Naive thymus-derived CD4-positive, alpha-beta T cell (primary cell): ENCODE data around the gene DGCR8. TPM values are rescaled to one million over a fixed set of nuclear protein-coding genes. Genes with fewer than 3 reads are reported as not detected.

Experiments used
- ATAC-seq: fragments of 150-1000 bp; cut with Tn5 transposase; 2 replicates; pipeline ENCODE4 v1.10.0; 2021; ENCODE audit warnings: mild to moderate bottlenecking, moderate library complexity
- CTCF ChIA-PET: fragments of 350-600 bp; sonication (Branson Sonifier 250); formaldehyde crosslinking; loops from one replicate; lab custom pipeline; 2021; ENCODE audit warnings: antibody characterized with exemption; lab: Charles Lee
- POLR2A ChIA-PET: fragments of 350-600 bp; sonication (Branson Sonifier 250); formaldehyde crosslinking; loops from one replicate; lab custom pipeline; 2021; ENCODE audit warnings: antibody characterized with exemption, inconsistent platforms; lab: Charles Lee
- DNase-seq, 9 donors: peaks; one replicate each; pipeline versions ENCODE4 v3.0.0 to v3.0.0-alpha.2; 2020 to 2022; ENCODE audit warnings: mixed read lengths in 1 of 9
- H3K27ac ChIP-seq: one replicate; pipeline ENCODE4 v1.7.0; 2013; ENCODE audit warnings: mild to moderate bottlenecking, low read depth, low read length, moderate library complexity
- H3K27me3 ChIP-seq, 2 donors: one replicate each; pipeline ENCODE4 v1.7.0; 2013; ENCODE audit warnings: low read length in 2 of 2, mild to moderate bottlenecking in 2 of 2, moderate library complexity in 2 of 2; ENCODE audit not compliant: control insufficient read depth in 2 of 2, insufficient read depth in 2 of 2
- H3K36me3 ChIP-seq, 3 experiments: 1 replicate in 2 of 3; 2 replicates in 1 of 3; pipeline ENCODE4 v1.7.0; 2013; ENCODE audit warnings: low read length in 3 of 3, mild to moderate bottlenecking in 3 of 3, moderate library complexity in 1 of 3; ENCODE audit not compliant: insufficient read depth in 3 of 3, control insufficient read depth in 2 of 3
- H3K4me1 ChIP-seq, 2 donors: one replicate each; pipeline ENCODE4 v1.7.0; 2013; ENCODE audit warnings: low read length in 2 of 2, mild to moderate bottlenecking in 2 of 2, moderate library complexity in 1 of 2; ENCODE audit not compliant: control insufficient read depth in 2 of 2, insufficient read depth in 2 of 2
- H3K4me3 ChIP-seq: 2 replicates; pipeline ENCODE4 v1.7.0; 2013; ENCODE audit warnings: mild to moderate bottlenecking, low read length
- H3K9me3 ChIP-seq, 3 experiments: 1 replicate in 2 of 3; 2 replicates in 1 of 3; pipeline ENCODE4 v1.7.0; 2013; ENCODE audit warnings: low read length in 3 of 3; ENCODE audit not compliant: control insufficient read depth in 2 of 3
- H3K27ac Mint-ChIP-seq, 9 donors: one replicate each; pipeline ENCODE4 v1.8.0; 2020 to 2022; ENCODE audit warnings: mixed read lengths in 9 of 9, mild to moderate bottlenecking in 8 of 9, moderate library complexity in 5 of 9, inconsistent platforms in 2 of 9
- H3K27me3 Mint-ChIP-seq, 5 donors: one replicate each; pipeline ENCODE4 v1.8.0; 2021 to 2022; ENCODE audit warnings: mixed read lengths in 5 of 5, mild to moderate bottlenecking in 1 of 5
- H3K36me3 Mint-ChIP-seq, 5 donors: one replicate each; pipeline ENCODE4 v1.8.0; 2020 to 2022; ENCODE audit warnings: mixed read lengths in 5 of 5, mild to moderate bottlenecking in 3 of 5, inconsistent platforms in 1 of 5
- H3K4me1 Mint-ChIP-seq, 7 donors: one replicate each; pipeline ENCODE4 v1.8.0; 2020 to 2022; ENCODE audit warnings: mixed read lengths in 7 of 7, mild to moderate bottlenecking in 3 of 7, inconsistent platforms in 1 of 7
- H3K4me3 Mint-ChIP-seq, 10 donors: one replicate each; pipeline ENCODE4 v1.8.0; 2020 to 2022; ENCODE audit warnings: mild to moderate bottlenecking in 10 of 10, mixed read lengths in 10 of 10, moderate library complexity in 6 of 10, inconsistent platforms in 2 of 10
- H3K9me3 Mint-ChIP-seq, 11 donors: one replicate each; pipeline ENCODE4 v1.8.0; 2020 to 2022; ENCODE audit warnings: mixed read lengths in 11 of 11, mild to moderate bottlenecking in 4 of 11, inconsistent platforms in 1 of 11, moderate library complexity in 1 of 11
- intact Hi-C, 2 donors: fragments of 100-400 bp; cut with micrococcal nuclease; formaldehyde crosslinking; loops; one replicate each; pipeline ENCODE4 v1.15.1; 2023
- polyA plus RNA-seq, 2 donors: library from polyadenylated mRNA; unstranded; fragments of 300-500 nt; fragmentation: Illumina TruSeq; gene quantifications; one replicate each; pipeline ENCODE4 v1.2.3, GENCODE V29; 2021
- total RNA-seq, 6 experiments: library from RNA in 5 of 6; stranded (reverse) in 5 of 6; gene quantifications; 1 replicate in 5 of 6; 2 replicates in 1 of 6; pipeline ENCODE4 v1.2.3 and lab custom pipeline; 2021 to 2026

Gene DGCR8
- total and polyA plus RNA-seq, 7 experiments from 2014 or later = 4.1 to 63.6 (median 37.4) TPM

DNA sequence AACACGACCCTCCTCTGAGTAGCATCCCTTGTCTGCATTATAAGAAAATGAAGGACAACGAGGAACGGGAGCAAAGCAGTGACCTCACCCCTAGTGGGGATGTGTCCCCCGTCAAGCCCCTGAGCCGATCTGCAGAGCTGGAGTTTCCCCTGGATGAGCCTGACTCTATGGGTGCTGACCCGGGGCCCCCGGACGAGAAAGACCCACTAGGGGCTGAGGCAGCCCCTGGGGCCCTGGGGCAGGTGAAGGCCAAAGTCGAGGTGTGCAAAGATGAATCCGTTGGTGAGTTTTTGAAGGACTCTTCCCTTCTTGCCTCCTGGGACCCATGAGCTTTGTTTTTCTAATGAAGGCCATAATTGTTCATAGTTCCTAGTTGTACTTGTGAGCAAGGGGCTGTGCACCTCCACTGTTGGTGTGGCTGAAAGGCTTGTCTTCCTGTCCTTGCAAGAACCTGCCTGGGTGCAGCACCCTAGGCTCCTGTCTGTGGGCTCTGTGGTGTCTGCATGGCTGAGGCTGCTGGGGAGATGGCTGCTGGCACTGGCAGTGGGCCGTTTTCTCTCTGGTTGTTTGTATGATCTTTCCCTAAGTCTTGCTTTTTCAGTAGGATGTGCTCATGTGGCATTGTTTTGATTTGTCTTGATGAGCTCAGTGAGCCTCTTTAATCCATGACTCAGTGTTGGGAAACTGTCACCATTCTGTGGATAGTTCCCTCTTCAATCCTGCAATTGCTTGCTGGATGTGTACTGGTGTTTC lies 10.1 kb downstream of the DGCR8 start:
- CTCF ChIA-PET = no interaction called here
- no peak overlapping the region for H3K4me3 Mint-ChIP-seq
- H3K27ac Mint-ChIP-seq = peak overlapping the region in 1 of 9 donors; percentile 3
- H3K27me3 Mint-ChIP-seq = no peaks in the 10 kb centered on the region
- Histone ChIP-seq H3K4me1 (peaks cover 0 to 65% of the 10 kb centered on the region in 2 donors), H3K27ac (no peak overlapping the region), H3K36me3 (peaks cover 16 to 97% (median 36%) of the 10 kb centered on the region in 3 experiments), H3K27me3 (no peaks in the 10 kb centered on the region), H3K9me3 (no peaks in the 10 kb centered on the region), H3K4me3 (no peak overlapping the region)
- peaks cover 16 to 84% (median 36%) of the 10 kb centered on the region in 5 donors for H3K36me3 Mint-ChIP-seq
- POLR2A ChIA-PET = no interaction called here
- ATAC-seq (no peak), DNase-seq (no peak)
- H3K4me1 Mint-ChIP-seq = peaks cover 0 to 27% (median 8%) of the 10 kb centered on the region in 7 donors
- no peaks in the 10 kb centered on the region for H3K9me3 Mint-ChIP-seq
- intact Hi-C loops = no loop called here

DNA sequence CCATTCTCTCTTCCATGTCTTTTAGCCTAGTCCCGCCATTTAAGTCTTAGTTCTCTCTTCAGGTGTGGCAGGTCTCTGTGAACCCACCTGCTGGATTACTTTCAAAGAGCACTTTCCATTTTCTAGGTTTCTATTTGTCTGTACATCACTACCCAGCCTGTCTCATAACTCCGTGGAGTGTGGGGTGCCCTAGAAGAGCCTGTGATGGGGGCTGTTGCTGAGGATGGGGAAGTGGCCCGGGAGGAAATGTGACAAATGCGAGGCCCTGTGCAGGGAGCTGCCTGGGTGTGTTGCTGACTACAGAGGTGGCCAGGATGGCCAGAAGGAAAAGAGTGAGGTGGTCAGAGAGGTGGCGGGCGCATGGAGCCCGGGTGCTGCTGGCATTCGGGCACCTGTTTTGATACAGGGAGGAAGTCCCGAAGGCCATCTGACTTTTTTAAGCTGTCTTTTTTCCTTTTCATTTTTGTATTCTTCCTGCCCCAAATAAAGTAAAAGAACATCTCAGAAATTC lies 10.7 kb downstream of the DGCR8 start:
- peaks cover 0 to 21% (median 8%) of the 10 kb centered on the region in 7 donors for H3K4me1 Mint-ChIP-seq
- DNase-seq (no peak), ATAC-seq (no peak)
- H3K36me3 ChIP-seq = peaks cover 14 to 99% (median 43%) of the 10 kb centered on the region in 3 experiments
- no peak overlapping the region for H3K4me3 ChIP-seq
- H3K27me3 Mint-ChIP-seq = no peaks in the 10 kb centered on the region
- CTCF ChIA-PET = interaction anchor here (0.6 kb wide), 1 partner anchor 652 kb away, joined by 4 read pairs; no protein-coding TSS in a partner anchor
- no peaks in the 10 kb centered on the region for H3K27me3 ChIP-seq
- H3K9me3 Mint-ChIP-seq = no peaks in the 10 kb centered on the region
- no peak overlapping the region for H3K27ac ChIP-seq
- no peak overlapping the region for H3K4me3 Mint-ChIP-seq
- no peaks in the 10 kb centered on the region for H3K9me3 ChIP-seq
- peak overlapping the region in 1 of 9 donors; percentile 75 for H3K27ac Mint-ChIP-seq
- H3K4me1 ChIP-seq = peaks cover 0 to 64% of the 10 kb centered on the region in 2 donors
- H3K36me3 Mint-ChIP-seq = peaks cover 16 to 84% (median 42%) of the 10 kb centered on the region in 5 donors
- POLR2A ChIA-PET = interaction anchor here (0.8 kb wide), 1 partner anchor 17 kb away, joined by 4 read pairs; no protein-coding TSS in a partner anchor
- intact Hi-C loops = no loop called here

DNA sequence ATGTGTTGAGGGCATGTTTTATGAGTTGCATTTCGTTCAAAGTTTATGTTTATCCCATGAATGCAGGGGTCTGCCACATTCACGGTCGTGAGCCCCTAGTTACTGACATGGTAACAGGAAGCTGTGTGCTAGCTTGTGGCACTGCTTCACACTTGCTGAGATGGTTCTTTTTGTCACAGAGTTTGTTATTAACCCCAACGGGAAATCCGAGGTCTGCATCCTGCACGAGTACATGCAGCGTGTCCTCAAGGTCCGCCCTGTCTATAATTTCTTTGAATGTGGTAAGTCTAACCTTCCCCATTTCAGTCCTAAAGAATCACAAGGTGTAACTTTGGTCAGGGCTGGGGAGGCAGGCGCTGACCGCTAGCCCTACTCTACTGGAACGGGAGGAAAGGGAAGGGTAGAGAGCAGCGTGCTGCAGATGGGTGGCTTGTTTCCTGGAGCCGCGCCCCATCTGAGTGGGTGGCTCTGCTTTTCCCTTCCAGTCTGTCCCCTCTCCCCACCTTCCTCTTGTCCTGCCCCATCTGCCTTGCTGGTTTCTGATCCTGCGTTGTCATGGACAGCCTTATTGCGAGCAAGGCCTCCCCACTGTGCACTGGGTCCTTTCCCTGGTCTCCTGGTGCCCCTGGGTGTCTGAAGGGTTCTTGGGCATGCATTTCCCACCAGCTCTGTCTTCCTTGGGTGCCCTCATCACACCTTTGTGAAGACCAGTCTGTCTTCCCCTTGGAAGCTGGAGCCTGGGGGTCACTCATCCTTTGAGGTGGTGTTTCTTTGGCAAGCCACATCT lies 11.8 kb downstream of the DGCR8 start:
- peaks cover 13 to 99% (median 45%) of the 10 kb centered on the region in 3 experiments for H3K36me3 ChIP-seq
- CTCF ChIA-PET = interaction anchor here (0.6 kb wide), 1 partner anchor 653 kb away, joined by 4 read pairs; no protein-coding TSS in a partner anchor
- no peak overlapping the region for H3K27ac ChIP-seq
- Mint-ChIP-seq H3K9me3 (peaks cover 0 to 2% (median 0%) of the 10 kb centered on the region in 11 donors), H3K36me3 (peaks cover 10 to 86% (median 46%) of the 10 kb centered on the region in 5 donors), H3K27ac (no peak overlapping the region), H3K4me1 (peaks cover 0 to 13% (median 9%) of the 10 kb centered on the region in 7 donors), H3K4me3 (no peak overlapping the region), H3K27me3 (no peaks in the 10 kb centered on the region)
- POLR2A ChIA-PET = interaction anchor here (0.8 kb wide), 1 partner anchor 15 kb away, joined by 4 read pairs; no protein-coding TSS in a partner anchor
- DNase-seq (no peak), ATAC-seq (peak; percentile 26)
- intact Hi-C loops = no loop called here
- no peaks in the 10 kb centered on the region for H3K27me3 ChIP-seq
- H3K9me3 ChIP-seq = no peaks in the 10 kb centered on the region
- H3K4me1 ChIP-seq = peaks cover 0 to 54% of the 10 kb centered on the region in 2 donors
- no peak overlapping the region for H3K4me3 ChIP-seq

DNA sequence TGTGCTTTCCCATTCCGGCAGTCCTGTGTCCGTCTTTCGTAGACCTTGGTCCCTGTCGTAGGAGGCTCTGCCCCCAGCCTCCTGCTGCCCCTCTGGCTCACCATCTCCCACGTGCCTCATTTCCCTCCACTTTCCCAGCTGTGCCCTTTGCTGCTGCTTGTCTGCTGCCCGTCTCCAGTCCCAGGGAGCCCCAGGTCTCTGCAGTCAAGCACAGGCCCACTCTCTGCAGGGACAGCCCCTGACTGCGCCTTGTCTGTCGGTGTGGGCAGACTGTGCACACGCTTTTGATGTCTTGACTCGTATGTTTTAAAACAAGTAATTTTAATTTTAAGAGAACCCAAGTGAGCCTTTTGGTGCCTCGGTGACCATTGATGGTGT lies 12.4 kb downstream of the DGCR8 start:
- no peaks in the 10 kb centered on the region for H3K27me3 ChIP-seq
- peaks cover 11 to 97% (median 45%) of the 10 kb centered on the region in 3 experiments for H3K36me3 ChIP-seq
- H3K27ac ChIP-seq = no peak overlapping the region
- Mint-ChIP-seq H3K36me3 (peaks cover 13 to 86% (median 46%) of the 10 kb centered on the region in 5 donors), H3K27ac (no peak overlapping the region), H3K4me3 (no peak overlapping the region), H3K4me1 (peaks cover 0 to 17% (median 7%) of the 10 kb centered on the region in 7 donors), H3K27me3 (no peaks in the 10 kb centered on the region), H3K9me3 (peaks cover 0 to 5% (median 0%) of the 10 kb centered on the region in 11 donors)
- intact Hi-C loops = no loop called here
- CTCF ChIA-PET = no interaction called here
- no peak overlapping the region for H3K4me3 ChIP-seq
- H3K9me3 ChIP-seq = no peaks in the 10 kb centered on the region
- ATAC-seq (no peak), DNase-seq (no peak)
- POLR2A ChIA-PET = no interaction called here
- H3K4me1 ChIP-seq = peaks cover 0 to 48% of the 10 kb centered on the region in 2 donors

DNA sequence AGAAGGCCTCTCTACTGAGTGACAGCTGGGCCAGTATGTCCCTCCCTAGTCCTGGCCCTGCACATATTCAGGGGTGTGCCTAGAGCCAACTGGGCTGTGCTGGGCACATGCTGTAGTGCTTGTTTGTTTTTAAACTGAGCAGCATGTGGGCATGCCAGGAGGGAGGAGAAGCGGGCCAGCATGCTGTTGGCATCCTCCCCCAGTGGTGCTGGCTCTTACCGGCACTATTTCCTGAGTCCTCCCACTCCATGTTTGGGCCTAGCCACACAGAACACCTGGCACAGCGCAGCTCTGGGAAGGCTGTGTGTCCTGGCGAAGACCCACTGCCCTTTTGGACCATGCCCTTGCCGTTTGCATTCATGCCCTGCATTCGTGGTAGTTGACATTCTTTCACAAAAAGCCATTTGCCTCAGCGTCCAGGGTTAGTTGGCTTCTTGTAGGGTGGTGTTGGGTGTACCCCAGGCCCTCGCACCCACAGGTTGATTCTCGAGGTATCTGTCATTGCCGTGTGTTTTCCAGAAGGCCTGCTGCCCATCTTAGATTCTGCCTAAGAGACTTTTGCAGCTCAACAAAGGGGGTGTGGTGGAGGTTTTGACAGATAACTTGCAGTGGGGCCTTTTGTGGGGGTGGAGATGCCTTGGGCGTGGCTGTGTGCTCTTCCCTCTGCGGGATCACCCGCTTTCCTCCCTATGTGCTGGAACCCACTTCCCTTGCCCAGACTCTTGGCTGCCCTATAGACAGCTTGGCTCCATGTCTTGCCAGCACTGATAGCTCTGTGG lies 13.6 kb downstream of the DGCR8 start:
- Mint-ChIP-seq H3K27ac (no peak overlapping the region), H3K27me3 (no peaks in the 10 kb centered on the region), H3K4me1 (peaks cover 5 to 23% (median 12%) of the 10 kb centered on the region in 7 donors), H3K9me3 (peaks cover 0 to 5% (median 0%) of the 10 kb centered on the region in 11 donors), H3K4me3 (no peak overlapping the region), H3K36me3 (peaks cover 9 to 80% (median 48%) of the 10 kb centered on the region in 5 donors)
- DNase-seq (no peak), ATAC-seq (no peak)
- peaks cover 11 to 91% (median 41%) of the 10 kb centered on the region in 3 experiments for H3K36me3 ChIP-seq
- H3K4me1 ChIP-seq = peaks cover 5 to 50% of the 10 kb centered on the region in 2 donors
- no peak overlapping the region for H3K4me3 ChIP-seq
- H3K27me3 ChIP-seq = no peaks in the 10 kb centered on the region
- intact Hi-C loops = no loop called here
- ChIA-PET POLR2A (interaction anchor here (0.9 kb wide), 1 partner anchor 23 kb away, joined by 4 read pairs; the partner anchor contains the start of gene RANBP1), CTCF (interaction anchor here (0.5 kb wide), 1 partner anchor 760 kb away, joined by 3 read pairs; no protein-coding TSS in a partner anchor)
- H3K9me3 ChIP-seq = no peaks in the 10 kb centered on the region
- H3K27ac ChIP-seq = no peak overlapping the region
